ENCODE measurements around the gene GPR21.

GRCh38 chr9:123040801-123041200, 7.3 kb downstream of the GPR21 start:
- TF ChIP-seq CREB1 (CRISPR knock-in tag; IDR thresholded peaks at IDR 0.05; ENCODE audit: low read depth): no peak
- TF ChIP-seq CTCF (conservative IDR thresholded peaks at IDR 0.05; ENCODE audit: low read depth in 2 of 2): no peak
